ENCODE data around the gene AHCYL1. TPM values are rescaled to one million over a fixed set of nuclear protein-coding genes. Genes with fewer than 3 reads are reported as not detected.

AHCYL1 gene
- total RNA-seq, 1 donor, result 7.0 TPM

DNA sequence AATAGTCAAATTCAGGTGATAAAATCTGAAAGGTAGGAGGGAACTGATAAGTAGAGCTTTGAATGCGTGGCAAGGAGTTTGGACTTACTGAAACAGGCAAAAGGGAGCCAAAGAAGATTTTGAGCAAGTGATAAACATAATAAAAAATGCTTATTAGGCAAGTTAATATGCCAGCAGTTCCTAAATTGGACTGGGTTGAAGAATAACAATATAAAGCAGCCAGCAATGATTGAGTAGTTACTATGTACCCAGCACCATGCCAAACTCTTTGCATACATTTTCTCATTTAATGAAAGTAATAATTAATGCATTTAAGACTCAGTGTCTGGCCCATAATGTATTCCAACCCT is 23.8 kb upstream of the AHCYL1 start:
- H3K9me3 ChIP-seq (ENCODE audit: low read depth, low read length), result no peaks in the 10 kb centered on the region
- no peak overlapping the region for H3K4me3 ChIP-seq (ENCODE audit: low read length)
- H3K4me1 ChIP-seq (ENCODE audit: insufficient read depth, low read length), result no peaks in the 10 kb centered on the region
- peaks cover 4% of the 10 kb centered on the region for H3K27me3 ChIP-seq (ENCODE audit: insufficient read depth, low read length)

DNA sequence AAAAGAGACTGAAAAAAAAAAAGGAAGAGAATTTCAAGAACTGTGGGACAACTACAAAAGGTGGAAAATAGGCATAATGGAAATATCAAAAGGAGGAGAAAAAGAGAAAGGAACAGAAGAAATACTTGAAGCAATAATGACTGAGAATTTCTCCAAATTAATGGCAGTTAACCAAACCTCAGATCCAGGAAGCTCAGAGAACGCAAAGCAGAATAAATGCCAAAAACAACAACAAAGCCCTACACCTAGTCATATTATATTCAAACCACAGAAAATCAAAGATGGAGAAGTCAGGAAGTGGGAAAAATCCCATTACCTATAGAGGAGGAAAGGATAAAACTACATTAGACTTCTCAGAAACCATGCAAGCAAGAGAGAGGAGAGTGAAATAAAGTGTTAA is 20.7 kb upstream of the AHCYL1 start:
- peaks cover 4% of the 10 kb centered on the region for H3K27me3 ChIP-seq (ENCODE audit: insufficient read depth, low read length)
- H3K4me3 ChIP-seq (ENCODE audit: low read length), result no peak overlapping the region
- no peaks in the 10 kb centered on the region for H3K4me1 ChIP-seq (ENCODE audit: insufficient read depth, low read length)
- no peaks in the 10 kb centered on the region for H3K9me3 ChIP-seq (ENCODE audit: low read depth, low read length)

DNA sequence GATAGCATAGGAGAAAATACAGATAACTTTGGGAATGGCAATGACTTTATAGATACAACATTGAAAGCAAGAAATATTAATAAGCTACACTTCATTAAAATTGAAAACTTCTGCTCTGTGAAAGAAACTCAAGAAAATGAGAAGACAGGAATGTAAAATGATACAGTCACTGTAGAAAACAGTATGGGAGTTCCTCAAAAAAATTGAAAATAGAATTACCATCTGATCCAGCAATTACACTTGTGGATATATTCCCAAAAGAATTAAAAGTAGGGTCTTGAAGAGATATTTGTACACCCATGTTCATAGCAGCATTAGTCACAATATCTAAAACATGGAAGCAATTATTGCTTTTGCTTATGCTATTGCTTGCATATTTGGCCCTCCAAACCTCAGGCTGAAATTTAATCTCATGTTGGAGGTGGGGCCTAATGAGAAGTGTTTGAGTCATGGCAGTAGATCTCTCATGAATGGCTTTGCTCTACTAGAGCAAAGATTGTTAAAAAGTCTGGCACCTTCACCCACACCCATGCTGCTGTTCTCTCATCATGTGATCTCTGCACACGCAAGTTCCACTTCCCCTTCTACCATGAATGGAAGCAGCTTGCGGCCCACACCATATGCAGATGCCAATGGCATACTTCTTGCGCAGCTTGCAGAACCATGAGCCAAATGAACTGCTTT is 15.3 kb upstream of the AHCYL1 start:
- no peaks in the 10 kb centered on the region for H3K4me1 ChIP-seq (ENCODE audit: insufficient read depth, low read length)
- no peak overlapping the region for H3K4me3 ChIP-seq (ENCODE audit: low read length)
- H3K27me3 ChIP-seq (ENCODE audit: insufficient read depth, low read length), result no peaks in the 10 kb centered on the region
- no peaks in the 10 kb centered on the region for H3K9me3 ChIP-seq (ENCODE audit: low read depth, low read length)

DNA sequence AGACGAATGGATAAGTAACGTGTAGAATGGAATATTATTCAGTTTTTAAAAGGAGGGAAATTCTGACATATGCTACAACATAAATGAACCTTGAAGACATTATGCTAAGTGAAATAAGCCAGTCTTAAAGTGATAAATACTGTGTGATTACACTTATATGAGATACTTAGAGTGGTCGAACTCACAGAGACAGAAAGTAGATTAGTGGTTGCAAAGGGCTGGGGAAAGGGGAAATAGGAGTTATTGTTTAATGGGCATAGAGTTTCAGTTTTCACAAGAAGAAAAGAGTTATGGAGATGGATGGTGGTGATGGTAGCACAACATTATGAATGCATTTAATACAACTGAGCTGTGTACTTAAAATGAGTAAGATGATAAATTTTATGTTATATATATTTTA is 14.7 kb upstream of the AHCYL1 start:
- Histone ChIP-seq H3K9me3 (ENCODE audit: low read depth, low read length) (no peaks in the 10 kb centered on the region), H3K4me3 (ENCODE audit: low read length) (no peak overlapping the region), H3K27me3 (ENCODE audit: insufficient read depth, low read length) (no peaks in the 10 kb centered on the region), H3K4me1 (ENCODE audit: insufficient read depth, low read length) (no peaks in the 10 kb centered on the region)

DNA sequence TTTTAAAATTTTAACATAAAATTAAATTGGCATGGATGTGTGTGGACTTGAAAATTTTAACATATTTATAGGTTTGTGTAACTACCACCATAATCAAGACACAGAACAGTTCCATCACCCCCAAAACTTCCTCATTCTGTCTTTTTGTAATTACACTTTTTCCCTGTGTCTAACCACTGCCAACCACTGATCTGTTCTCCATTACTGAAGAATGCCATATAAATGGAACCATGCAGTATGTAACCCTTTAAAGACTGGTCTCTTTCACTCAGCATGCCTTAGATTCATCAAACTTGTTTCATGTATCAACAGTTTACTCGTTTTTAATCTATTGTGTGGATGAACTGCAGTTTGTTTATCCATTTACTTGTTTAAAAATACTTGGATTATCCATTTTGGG is 13.0 kb upstream of the AHCYL1 start:
- Histone ChIP-seq H3K27me3 (ENCODE audit: insufficient read depth, low read length) (no peaks in the 10 kb centered on the region), H3K4me1 (ENCODE audit: insufficient read depth, low read length) (no peaks in the 10 kb centered on the region), H3K9me3 (ENCODE audit: low read depth, low read length) (no peaks in the 10 kb centered on the region), H3K4me3 (ENCODE audit: low read length) (no peak overlapping the region)

DNA sequence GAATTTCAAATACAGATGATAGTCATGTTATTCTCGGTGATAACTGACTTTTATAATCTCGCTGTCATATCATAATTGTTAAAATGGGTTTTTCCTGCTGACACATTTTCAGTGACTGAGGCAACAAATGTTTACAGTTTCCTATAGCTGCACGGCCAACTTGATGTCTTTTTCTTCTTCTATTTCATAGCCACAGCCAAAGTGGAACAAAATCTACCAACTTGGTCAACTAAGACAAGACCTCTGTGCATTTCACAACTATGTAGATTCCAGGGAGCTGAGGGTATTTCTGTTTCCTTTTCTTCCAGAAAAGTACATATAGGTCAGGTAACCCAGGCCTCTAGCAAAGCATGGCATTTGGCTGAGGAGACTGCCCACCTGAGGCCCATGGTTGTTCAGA is 10.4 kb upstream of the AHCYL1 start:
- Histone ChIP-seq H3K4me3 (ENCODE audit: low read length) (no peak overlapping the region), H3K4me1 (ENCODE audit: insufficient read depth, low read length) (no peaks in the 10 kb centered on the region), H3K9me3 (ENCODE audit: low read depth, low read length) (no peaks in the 10 kb centered on the region), H3K27me3 (ENCODE audit: insufficient read depth, low read length) (no peaks in the 10 kb centered on the region)

DNA sequence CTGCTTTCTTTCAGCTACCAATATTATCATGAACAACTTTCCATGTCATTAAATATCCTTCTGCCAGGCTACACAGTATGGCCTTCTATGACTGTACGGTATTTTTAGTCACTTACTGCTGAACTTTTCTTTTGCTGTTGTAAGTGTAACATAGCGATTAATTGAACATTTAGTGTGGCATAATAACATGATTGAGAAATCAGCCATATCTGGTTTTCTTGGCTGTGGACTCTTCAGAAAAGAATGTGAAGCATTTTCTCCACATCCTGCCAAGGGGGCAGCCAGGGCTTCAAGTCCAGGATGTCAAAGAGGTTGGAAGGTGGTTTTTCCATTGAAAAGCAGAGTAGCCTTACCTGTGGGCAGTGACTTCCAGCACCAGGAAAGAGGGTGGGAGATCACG is 8.8 kb upstream of the AHCYL1 start:
- Histone ChIP-seq H3K4me3 (ENCODE audit: low read length) (no peak overlapping the region), H3K4me1 (ENCODE audit: insufficient read depth, low read length) (no peaks in the 10 kb centered on the region)

DNA sequence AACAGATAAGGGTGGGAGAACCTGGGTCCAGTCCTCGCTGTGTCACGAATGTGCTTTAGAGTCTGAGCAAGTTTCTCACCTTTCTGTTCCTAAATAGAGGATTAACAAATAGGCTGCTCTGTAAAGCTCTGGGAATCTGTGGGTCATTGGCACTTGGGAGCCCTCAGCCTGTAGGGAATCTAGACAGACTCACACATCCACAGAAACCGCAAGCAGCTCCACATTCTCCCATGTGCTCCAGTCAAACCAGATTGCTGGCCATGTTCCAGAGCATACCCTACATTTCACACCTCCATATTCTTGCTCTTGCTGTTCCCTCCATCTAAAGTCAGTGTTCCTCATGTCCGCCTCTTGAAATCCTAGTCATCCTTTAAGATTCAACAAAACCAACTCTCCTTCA is 7.8 kb upstream of the AHCYL1 start:
- no peaks in the 10 kb centered on the region for H3K9me3 ChIP-seq (ENCODE audit: low read depth, low read length)
- no peak overlapping the region for H3K4me3 ChIP-seq (ENCODE audit: low read length)
- H3K4me1 ChIP-seq (ENCODE audit: insufficient read depth, low read length), result no peaks in the 10 kb centered on the region

More for the DNA sequence above, 8.8 kb upstream of the AHCYL1 start:
- no peaks in the 10 kb centered on the region for H3K9me3 ChIP-seq (ENCODE audit: low read depth, low read length)
- H3K27me3 ChIP-seq (ENCODE audit: insufficient read depth, low read length), result no peaks in the 10 kb centered on the region

DNA sequence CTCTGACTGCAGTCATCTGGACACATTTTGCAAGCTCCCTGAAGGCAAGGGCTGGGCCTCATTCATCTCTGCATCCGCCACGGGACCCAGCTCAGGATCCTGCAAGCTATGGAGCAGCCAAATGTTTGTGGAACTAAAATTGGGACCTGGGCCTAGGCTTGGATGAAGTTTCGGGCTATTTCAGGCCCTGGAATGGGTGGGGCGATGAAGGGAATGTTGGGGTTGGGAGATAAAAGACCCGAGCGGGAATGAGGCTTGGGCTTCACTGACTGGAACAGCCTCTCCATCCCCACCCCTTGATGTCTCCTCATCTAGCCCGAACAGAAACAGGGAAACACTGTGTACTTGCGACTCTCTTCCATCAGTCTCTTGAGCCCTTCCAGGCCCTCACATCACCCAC is 7.3 kb upstream of the AHCYL1 start:
- Histone ChIP-seq H3K9me3 (ENCODE audit: low read depth, low read length) (no peaks in the 10 kb centered on the region), H3K27me3 (ENCODE audit: insufficient read depth, low read length) (no peaks in the 10 kb centered on the region), H3K4me3 (ENCODE audit: low read length) (no peak overlapping the region), H3K4me1 (ENCODE audit: insufficient read depth, low read length) (no peaks in the 10 kb centered on the region)

More for the DNA sequence above, 7.8 kb upstream of the AHCYL1 start:
- no peaks in the 10 kb centered on the region for H3K27me3 ChIP-seq (ENCODE audit: insufficient read depth, low read length)

DNA sequence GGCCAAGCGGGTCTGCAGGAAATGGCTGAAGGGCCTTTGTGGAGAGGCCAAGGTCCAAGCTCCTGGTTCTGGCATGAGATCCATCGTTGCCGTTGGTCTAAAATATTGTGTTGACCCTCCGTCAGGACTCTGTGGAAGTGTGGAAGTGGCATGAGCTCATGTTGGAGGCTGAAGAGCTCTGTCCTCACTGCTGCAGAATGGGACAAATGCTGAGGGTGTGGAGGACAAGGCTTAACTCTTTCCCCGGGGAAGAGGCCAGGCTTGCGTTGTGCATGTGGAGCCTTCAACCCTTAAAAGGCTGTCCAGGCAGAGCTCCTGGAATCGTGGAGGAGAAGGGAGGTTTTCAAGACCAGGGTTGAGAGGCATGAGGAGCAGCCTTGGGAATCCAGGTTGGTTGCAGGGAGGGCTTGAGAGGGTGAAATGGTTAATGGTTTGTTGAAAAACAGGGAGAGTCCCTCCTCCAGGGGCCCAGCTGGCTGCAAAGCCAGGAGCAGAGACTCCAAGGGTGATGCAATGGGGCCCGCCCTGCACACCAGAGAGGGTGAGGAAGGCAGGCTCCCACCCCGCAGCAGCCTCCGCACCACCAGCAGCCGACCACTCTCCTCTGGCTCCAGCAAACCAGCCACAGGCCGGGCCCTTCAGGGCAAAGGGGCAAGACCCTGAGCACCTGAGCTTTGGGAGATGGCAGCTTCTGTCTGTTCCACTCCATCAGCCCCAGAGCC is 6.7 kb upstream of the AHCYL1 start:
- Histone ChIP-seq H3K4me3 (ENCODE audit: low read length) (no peak overlapping the region), H3K4me1 (ENCODE audit: insufficient read depth, low read length) (no peaks in the 10 kb centered on the region), H3K9me3 (ENCODE audit: low read depth, low read length) (no peaks in the 10 kb centered on the region), H3K27me3 (ENCODE audit: insufficient read depth, low read length) (no peaks in the 10 kb centered on the region)

DNA sequence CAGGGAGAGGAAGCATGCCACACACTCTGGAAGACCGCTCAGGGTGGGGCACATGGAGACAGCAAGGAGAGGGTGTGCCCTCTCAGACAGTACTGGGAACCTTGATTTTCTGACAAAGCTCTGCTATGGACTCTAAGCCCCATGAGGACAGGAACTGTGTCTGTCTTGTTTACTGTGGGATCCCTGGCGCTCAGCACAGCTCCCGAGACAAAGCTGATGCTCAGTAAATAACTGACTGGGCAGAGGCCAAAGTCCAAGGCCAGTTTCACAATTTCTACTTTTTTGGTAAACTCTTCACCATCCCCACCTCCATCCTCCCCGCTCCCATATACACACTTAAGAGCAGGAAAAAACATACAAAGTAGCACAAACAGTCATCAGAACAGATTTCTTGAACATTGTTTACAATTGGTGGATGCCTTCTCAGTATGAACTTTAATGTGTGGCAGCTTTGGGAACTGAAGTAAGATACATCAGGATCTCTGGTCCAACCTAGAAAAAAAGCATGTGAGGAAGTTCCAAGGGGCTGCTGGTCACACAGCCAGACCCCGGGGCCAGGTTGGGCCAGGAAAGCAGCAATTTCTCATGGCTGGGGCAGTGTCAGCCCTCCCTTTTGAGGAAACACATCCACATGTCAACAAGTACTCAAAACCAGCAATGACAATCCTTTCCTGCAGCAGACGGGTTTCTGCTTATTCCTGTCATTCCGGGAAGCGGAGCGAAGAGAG is 5.6 kb upstream of the AHCYL1 start:
- Histone ChIP-seq H3K4me1 (ENCODE audit: insufficient read depth, low read length) (peaks cover 2% of the 10 kb centered on the region), H3K27me3 (ENCODE audit: insufficient read depth, low read length) (no peaks in the 10 kb centered on the region), H3K9me3 (ENCODE audit: low read depth, low read length) (no peaks in the 10 kb centered on the region), H3K4me3 (ENCODE audit: low read length) (no peak overlapping the region)

DNA sequence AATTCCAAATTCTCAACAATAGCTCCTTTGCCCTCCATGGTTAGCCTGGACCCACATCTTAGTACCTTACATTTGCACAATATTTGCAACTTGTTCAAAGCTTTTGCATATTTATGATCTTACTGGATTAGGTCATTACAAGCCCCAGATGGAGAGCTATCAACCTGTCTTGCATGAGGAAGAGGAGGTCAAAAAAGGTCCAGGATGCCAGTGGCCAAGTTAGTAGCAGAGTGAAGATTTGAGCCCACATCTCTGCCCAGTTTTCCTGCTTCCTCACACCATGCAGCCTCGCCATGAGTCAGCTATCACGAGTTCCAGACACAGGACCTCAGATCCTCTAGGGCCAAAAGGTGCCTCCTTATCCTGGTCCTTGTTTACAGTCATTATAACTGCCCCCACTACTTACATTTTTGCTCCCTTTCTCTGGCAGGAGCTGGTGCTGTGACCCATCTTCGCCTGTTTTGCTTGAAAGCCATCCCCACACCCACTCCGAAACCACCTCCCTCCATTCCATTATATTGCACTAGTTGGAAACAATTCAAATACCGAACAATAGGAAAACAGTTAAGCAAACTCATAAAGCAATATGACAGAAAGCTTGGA is 5.0 kb upstream of the AHCYL1 start:
- Histone ChIP-seq H3K4me3 (ENCODE audit: low read length) (no peak overlapping the region), H3K9me3 (ENCODE audit: low read depth, low read length) (no peaks in the 10 kb centered on the region), H3K27me3 (ENCODE audit: insufficient read depth, low read length) (no peaks in the 10 kb centered on the region), H3K4me1 (ENCODE audit: insufficient read depth, low read length) (peaks cover 6% of the 10 kb centered on the region)

DNA sequence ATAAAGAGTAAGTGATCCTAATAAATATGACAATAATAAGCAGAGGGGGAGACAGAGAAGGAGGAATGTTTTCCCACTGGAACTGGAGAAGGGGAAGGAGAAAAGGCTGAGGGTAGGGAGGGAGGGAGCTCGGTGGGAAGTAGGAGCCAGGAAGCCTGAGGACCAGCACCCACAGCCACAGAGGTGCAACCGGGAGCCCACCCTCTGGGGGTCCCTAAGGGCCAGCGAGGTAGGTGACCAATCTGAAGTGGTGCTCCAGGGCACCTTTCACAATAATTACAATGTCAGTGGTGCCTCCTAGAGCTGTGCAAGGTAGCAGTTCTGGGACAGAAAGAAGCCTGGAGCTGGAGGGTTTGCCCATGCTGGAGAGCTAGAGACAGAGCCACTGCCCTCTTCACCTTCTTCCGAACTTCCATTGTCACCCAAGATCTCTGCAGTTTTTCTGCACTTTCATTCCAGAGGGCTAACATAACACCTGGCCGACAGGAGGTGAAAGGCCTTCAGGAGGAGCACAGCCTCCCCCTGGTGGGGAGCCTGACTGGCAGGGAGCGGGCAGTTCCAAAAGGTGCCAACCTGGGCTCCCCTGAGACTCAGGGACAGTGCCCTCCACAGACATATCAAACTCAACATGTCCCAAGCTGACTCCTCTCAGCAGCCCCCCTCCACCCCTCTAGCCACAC is 4.1 kb upstream of the AHCYL1 start:
- Histone ChIP-seq H3K9me3 (ENCODE audit: low read depth, low read length) (no peaks in the 10 kb centered on the region), H3K4me3 (ENCODE audit: low read length) (no peak overlapping the region), H3K27me3 (ENCODE audit: insufficient read depth, low read length) (no peaks in the 10 kb centered on the region), H3K4me1 (ENCODE audit: insufficient read depth, low read length) (peaks cover 11% of the 10 kb centered on the region)

DNA sequence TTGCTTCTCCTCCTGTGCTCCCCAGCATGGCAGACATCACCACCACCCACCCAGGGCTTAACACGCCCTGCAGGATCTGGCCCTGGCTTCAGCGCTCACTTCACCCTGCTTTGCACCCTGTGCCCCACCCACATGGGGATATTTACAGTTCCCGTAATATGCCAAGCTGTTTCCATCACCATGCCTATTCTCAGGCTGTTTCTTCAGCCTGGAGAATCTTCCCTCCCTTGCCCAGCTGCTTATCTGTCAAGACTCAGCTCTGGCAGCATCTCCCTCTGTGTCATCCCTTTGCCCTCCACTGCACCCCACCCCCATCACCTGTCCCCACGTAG is 3.6 kb upstream of the AHCYL1 start:
- Histone ChIP-seq H3K4me1 (ENCODE audit: insufficient read depth, low read length) (peaks cover 16% of the 10 kb centered on the region), H3K9me3 (ENCODE audit: low read depth, low read length) (no peaks in the 10 kb centered on the region), H3K4me3 (ENCODE audit: low read length) (no peak overlapping the region), H3K27me3 (ENCODE audit: insufficient read depth, low read length) (no peaks in the 10 kb centered on the region)

Measured in mononuclear cell (primary cell).